Fibroblast of skin of back (primary cell): ENCODE results near the gene VEGFC.
A peak's percentile ranks its signal among the peaks of the same experiment; 100 is the strongest.

Experiments
- DNase-seq: peaks from one replicate; pipeline ENCODE4 v3.0.0-alpha.2; 2013

Gene VEGFC

DNA sequence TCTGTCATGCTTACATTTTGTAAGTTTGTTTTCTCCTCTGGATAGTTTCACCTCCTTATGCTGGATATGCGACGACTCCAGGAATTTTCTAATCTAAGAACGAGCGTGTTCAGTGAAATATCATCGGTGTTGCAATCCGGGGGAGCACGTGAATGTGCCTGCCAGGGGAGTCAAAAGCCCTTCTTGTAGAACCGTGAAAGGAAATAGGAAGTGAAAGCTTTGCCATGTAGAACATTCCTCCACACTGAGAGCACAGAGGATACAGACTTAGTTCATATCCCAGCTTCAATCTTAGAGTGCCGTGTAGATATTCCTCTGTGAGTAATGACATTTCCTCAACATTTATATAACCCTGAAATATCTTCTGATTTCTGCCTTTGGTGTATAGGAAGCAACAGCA, 121.2 kb downstream of the VEGFC start:
- DNase-seq = no peak

- DNase-seq = no peak
Observed at GRCh38 chr4:176668324-176668723, 124.4 kb downstream of the VEGFC start.

DNA sequence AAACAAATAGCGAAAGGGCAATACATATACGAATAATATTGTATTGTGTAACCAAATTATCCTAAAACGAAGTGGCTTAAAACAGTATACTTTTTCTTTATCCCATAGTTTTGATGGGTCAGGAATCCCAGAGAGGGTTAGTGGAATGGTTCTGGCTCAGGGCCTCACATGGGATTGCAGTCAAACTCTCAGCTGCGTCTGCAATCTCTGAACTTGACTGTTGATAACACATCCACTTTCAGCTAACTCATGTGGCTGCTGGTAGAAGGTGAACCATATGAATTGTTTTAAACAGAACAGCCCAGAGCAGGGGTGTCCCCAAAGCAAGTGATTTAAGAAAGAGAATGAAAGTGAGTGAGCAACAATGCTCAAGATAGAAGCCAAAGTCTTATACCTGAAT, 127.8 kb downstream of the VEGFC start:
- no peak for DNase-seq

DNA sequence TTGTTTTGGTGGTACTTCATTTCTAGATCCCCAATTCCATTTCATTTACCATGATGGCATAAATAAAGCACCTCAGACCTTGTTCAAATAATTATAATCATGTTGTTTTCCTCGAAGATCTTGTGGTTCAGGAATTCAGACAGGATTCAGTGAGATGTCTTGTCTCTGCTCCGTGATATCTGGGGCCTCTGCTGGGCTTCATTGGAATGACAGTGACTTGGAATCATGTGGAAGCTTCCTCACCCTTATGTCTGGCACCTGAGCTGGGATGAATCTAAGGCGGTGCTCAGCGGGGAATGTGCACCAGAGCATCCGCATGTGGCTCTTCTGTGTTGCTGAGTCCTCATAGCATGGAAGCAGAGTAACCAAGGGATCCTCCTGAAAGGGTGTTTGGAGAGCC, 132.2 kb downstream of the VEGFC start:
- DNase-seq = no peak

DNA sequence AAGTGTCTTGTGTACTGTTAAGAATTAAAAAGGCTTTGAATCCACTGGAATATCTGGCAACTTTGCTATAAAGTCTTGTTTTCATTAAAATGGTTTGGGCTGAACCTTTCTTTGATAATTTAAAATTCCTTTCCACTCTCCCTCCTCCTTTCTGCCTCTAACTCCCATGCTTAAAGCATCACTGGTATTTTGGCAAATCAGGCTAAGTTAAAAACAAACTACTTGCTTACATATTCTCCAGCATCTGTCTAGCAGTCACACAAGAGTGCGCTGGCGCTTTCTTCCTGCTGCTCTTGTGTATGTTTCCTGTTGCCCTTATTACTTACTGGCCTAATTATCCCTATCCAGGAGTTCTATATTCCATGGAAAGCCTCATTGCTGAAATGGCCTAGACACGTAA, 136.6 kb downstream of the VEGFC start:
- DNase-seq = no peak

- no peak for DNase-seq
Observed at GRCh38 chr4:176654565-176655216, 138.0 kb downstream of the VEGFC start.

DNA sequence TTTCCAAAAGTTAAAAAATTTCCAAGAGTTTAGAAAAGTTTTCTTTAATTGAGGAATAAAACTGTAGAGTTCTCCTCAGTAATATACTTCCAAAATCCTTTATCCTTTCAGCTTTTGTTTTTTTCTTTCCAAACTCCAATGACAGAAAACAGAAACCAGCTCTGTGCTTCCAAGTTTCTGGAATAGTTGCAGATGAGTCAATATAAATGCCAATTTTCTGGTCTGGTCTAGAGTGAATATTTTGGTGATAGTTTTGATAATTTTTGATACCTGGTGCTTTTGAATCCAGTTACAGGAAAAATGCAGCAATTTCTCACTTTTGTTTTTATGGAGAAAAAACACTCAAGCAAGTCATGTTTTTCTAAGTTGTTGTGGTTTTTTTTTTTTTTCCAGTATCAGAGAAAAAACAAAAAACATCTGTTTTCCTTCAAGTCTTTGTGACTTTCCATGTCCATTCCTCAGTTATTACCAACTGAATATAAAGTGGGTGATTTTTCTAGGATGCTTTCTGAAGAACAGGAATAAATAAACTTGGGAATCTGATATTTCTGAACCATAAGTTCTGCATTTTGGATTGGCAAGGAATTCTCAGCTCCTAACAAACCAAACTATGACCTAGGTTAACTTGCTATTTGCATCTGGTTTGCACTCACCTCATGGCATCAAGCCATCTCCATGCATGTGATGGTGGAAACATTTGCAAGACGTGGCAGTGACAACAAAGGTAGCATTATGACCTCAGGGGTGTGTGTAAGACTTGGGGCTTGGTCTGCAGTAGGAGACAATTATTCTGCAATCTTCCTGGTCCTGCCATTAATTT, 139.1 kb downstream of the VEGFC start:
- no peak for DNase-seq

GRCh38 chr4:176646311-176646710, 146.4 kb downstream of the VEGFC start:
- DNase-seq = no peak

DNA sequence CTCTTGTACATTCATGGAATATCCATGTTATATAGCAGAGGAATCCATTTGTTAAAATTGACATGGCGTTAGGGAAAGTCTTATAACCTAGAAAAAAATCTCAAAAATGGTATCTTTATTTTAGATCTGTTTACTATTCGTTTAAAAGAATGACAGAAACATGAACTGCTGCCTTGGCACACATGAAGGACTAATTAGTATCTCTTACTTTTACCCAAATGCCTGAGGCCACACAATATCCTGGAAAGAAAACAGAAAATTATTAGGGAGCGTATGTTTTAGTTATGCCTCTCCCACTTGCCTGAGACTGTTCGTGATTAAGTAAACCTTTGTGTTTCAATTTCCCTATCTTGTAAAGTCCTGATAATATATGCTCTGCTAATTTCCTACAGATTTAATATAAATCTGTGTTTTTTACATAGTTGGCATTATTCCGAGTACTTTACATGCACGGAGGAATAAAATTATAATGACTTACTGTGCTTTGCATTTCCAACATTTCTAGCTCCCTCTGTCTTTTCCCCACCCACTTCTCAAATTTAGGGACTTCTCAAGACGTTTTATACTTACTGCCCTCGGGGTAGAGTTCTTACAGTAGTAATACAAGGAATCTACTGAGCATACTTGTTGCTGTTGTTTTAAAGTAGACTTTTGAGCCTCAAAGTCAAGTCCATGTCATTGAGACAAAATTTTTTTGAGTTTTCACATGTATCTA, 147.3 kb downstream of the VEGFC start:
- DNase-seq = no peak

DNA sequence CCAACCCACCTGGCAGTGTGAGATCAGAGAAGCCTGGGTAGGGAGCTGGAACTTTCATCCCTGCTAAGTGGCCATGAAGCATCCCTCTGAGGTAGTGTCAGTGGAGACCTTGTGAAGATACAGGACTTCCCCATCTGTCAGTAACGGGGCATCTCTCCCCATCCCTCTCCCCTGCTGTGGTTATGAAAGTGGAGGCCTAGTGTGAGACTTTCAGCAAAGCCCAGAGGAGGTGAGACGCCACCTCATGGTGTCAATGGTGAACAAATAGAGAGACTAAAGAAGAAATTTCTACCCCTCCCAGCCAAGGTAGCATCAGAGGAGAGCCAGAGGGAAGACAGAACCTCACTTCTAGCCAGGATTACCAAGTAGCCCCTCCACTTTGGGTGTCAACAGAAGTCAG, 150.2 kb downstream of the VEGFC start:
- no peak for DNase-seq

DNA sequence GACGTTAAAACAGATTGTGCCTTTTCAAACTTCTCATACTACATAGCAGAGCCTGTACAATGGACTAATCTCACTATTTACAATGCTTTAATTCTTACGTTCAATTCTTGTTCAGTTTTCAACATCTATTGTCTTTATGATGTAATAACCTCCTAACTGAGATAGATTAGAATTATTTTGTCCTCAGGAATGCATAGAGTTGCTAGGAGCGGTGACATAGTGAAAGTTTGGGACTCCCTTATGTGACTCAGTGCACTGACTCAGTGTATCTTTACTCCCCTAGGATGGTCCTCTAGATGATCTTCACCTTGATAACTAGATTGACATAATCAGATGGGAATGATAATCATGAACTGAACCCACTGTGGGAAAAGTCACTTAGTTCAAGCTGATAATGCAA, 151.5 kb downstream of the VEGFC start:
- peak; percentile 89 for DNase-seq

- no peak for DNase-seq
Observed at GRCh38 chr4:176638992-176639391, 153.7 kb downstream of the VEGFC start.

- DNase-seq = no peak
Observed at GRCh38 chr4:176636292-176636691, 156.4 kb downstream of the VEGFC start.

- peak; percentile 84 for DNase-seq
Observed at GRCh38 chr4:176635372-176636261, 157.1 kb downstream of the VEGFC start.
